Activated CD8-positive, alpha-beta memory T cell treated with anti-CD3 and anti-CD28 coated beads, Interleukin-2, amount 50 U/mL, for 1 hour (primary cell): Measurements from ENCODE around the gene HIVEP3.

Experiments
- DNase-seq: peaks from one replicate; pipeline ENCODE4 v3.0.0-alpha.2; 2020; ENCODE audit errors: extremely low read depth

Gene HIVEP3

DNA sequence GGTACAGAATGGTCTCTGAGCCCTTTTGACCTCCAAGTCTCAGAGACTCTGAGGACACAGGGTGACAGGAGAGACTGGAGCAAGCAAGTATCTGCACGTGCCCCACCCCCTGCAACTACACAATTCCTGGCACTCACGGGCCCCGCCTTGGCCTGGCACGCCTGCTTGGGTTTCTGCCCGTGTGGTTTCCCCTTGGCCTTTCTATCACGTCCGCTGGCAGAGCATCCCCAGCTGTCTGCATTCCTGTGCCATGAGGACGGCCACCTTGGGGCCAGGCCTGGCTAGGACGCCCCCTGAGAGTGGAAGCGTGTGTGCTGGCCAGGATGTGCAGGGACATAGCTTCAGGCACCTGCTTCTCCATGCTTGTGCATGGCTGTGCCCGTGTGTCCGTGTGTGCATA, 419.9 kb downstream of the HIVEP3 start:
- no peak for DNase-seq

DNA sequence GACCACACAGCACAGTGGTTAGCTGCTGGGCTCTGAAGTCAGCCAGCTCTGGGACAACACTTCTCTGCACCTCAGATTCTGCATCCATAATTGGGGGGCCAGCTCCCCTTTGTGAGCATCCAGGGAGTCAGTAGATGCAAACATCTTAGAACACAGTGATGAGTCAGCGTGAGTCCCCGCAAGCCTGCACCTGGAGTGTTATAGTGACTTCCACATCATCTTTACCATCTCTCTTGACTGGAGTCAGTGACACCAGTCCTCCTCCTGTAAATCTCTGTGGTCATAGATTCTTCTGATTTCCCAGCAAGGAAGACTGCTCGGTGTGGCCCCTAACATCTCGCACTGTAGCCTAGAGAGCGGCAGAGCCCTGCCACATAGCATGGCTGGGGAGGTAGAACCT, 420.3 kb downstream of the HIVEP3 start:
- no peak for DNase-seq

DNA sequence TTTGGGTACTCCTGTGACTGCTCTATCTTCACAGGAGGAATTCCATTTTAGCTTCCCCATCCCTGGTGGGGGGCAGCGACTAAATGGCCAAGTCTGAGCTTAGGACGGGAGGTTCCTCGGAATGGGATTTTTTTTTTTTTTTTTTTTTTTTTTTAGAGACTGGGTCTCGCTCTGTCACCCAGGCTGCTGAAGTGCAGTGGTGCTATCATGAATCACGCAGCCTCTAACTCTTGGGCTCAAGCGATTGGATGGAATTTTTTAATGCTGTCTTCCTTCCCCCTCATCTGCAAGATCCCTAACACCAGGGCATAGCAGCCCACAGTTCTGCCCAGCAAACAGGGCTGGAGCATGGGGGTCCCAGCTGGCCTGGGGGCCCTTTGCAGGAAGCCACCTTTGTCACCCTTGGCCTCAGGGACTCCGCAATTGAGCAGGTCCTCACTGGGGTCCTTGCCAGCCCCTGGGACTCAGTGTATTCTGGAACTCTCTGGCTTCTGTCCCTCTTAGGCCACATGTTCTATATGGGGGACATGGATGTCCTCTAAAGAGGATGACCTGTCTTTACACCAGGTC, 421.2 kb downstream of the HIVEP3 start:
- no peak for DNase-seq

DNA sequence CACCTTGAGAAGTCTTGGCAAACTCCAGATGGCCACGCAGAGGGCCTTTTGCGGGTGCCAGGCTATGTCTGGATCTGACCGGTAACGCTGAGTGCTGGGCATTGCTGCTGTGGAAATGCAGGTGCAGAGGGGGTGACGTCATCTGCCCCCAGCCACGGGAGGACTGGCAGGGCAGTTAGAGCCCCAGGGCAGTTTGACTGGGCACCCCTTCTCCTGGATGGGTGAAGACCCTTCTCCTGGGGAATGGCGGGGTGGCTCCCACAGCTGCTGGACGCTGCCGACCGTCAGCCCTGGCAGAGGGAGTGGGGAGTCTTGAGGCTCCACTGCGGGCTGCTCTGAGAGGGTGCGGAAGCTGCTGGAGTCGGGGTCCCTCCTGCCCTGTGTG, 421.7 kb downstream of the HIVEP3 start:
- DNase-seq, result no peak

DNA sequence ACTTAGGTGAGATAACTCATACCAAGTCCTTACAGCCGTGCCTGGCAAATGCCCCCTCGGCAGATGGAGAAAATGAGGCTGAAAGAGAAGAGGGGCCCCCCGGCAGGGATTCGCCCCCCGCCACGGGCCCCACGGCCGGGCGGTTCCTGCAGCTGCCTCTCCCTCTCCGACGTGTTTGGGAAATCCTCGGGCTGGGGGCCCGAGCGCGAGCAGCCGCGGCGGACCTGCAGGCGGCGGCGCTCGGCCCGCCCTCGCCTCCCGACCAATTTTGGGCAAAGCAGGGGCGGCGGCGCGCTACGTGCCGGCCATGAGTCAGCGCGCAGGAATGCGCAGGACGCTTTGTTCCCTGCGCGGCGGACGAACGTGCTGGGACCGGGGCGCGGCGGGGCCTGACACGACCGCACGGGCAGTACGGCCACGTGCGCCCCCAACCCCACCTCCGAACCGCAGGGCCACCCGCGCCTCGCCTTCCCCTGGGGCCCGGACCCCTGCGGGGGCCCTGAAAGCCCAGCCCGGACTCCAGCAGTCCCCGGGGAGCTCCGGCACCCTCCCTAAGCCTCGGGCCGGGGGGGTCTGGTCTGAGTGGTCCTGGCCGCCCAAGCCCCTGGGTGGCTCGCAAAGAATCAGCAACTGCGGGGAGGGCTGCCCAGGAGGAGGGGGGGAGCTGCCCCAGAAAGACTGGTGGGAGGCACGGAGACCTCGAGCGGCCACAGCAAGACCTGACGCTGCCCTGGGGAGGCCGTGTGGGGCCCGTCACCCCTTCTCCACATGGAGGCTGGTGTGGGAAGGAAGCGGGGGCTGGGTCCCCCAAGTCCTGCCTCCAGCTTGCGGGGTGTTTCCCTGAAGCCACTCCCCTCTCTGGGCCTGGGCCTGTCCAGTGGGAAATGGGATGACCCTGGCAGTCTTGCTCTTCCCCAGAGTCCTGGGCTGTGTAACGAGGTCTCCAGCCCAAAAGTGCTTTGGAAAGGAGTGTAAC, 422.4 kb downstream of the HIVEP3 start:
- DNase-seq, result no peak

GRCh38 chr1:41495210-41495948, 423.3 kb downstream of the HIVEP3 start:
- DNase-seq, result no peak

DNA sequence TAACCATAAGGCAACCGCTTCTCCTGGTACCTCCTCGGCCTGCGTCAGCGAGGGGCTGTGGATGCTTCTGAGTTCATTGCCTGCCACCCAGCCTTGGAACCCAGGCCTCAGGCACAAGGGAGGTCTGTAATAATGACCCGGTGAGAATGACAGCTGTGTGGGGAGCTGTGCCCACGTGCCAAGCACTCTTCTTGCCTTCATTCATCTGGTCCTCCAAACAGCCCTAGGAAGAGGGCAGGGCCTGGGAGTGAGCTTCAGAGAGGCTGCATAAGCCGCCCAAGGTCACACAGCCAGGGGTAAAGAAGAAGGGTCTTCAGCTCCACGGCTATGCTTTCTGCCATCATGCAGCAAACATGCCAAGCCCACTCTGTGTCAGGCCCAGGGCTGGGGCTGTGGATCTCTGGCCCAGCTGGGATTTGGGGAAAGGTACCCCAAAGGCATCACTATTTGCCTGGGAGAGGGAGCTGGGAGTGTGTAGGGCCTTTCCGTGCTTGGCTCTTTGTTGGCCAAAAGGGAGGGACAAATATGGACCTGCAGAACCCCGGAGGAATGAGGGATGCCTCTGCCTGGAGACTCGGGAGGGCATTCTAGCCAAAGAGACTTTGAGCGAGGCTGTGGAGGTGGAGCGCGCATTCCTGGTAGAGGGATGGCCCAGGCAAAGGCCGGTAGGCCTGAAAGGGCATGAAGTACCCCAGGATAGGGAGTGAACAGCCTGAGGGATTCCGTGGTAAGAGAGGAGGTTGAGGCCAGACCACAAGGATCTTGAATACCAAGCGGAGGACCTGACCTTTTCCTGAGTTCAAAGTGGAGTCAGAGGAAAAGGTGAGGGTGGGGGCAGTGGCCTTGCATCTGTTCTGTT, 424.1 kb downstream of the HIVEP3 start:
- DNase-seq, result no peak

DNA sequence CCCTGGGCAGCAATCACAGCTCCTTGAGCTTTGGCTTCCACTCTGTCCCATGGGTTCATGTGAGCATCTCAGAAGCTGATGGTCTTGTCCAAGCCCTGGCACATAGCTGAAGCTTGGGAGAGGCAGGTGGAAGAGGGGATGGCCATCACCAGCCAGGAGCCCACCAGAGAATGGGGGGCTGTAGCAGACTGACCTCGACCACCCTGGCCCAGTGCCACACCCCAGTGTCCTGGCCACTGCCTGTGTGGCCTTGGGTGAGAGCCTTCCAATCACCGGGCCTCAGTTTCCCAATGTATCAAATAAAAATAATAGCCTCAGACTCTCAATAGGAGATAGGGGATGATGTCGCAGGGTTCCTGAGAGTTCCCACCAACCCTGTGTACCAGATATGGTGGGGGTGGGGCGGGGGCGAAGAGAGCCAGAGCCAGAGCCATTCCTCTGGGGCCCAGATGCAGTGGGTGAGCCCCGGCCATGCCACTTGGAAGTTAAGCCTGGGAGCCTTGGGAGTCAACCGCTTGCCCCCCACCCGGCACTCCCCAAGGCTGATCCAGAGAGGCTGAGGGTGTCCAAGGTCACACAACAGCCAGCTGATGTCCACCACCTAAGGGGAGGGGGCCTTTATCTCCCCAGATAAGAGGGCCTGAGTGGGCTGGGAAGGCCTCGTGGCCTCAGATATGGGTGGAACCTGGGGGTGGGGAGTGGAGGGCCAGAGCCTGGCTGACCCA, 424.9 kb downstream of the HIVEP3 start:
- DNase-seq, result no peak

- DNase-seq, result no peak
Observed at GRCh38 chr1:41493117-41493536, 425.6 kb downstream of the HIVEP3 start.

DNA sequence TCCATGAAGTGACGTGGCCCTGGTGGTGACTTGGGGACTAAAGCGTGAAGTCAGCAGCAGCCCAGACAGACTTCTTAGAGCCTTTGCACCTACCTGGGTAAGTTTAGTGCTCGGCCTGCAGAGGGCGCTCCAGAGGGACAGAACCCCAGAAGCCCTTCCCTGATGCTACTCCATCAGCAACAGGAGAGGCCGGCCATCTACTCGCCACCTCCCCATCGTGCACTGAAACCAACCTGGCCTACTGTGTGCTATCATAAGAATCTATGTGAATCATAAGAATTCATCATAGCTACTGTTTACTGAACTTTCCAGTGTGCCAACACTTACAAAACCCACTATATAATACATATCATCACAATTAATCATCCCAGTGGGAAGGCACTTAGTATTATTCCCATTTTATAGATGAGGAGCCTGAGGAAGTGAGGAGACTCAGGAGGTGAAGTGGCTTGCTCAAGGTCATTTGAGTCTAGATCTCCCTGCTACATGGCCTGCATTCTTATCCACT, 426.3 kb downstream of the HIVEP3 start:
- no peak for DNase-seq

DNA sequence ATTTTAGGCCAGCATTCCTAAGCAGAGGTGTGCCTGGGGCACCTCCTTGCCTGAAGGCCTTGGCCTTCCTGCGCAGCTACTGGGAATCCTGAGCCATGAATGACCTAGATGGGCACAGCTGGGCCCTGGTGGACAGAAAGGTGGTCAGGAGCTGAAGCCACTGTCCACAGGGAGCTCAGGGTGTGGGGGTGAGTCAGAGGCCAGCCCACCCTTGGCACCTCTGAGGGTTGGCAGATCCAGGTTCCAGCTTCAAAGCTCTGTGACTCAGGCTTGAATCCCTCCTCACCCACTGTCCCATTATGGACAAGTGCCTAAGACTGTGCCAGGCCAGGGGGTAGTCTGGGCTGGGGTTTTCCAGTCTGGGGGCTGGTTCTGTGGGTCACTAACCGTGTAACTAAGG, 427.8 kb downstream of the HIVEP3 start:
- DNase-seq, result no peak

- no peak for DNase-seq
Observed at GRCh38 chr1:41489561-41489960, 429.2 kb downstream of the HIVEP3 start.

DNA sequence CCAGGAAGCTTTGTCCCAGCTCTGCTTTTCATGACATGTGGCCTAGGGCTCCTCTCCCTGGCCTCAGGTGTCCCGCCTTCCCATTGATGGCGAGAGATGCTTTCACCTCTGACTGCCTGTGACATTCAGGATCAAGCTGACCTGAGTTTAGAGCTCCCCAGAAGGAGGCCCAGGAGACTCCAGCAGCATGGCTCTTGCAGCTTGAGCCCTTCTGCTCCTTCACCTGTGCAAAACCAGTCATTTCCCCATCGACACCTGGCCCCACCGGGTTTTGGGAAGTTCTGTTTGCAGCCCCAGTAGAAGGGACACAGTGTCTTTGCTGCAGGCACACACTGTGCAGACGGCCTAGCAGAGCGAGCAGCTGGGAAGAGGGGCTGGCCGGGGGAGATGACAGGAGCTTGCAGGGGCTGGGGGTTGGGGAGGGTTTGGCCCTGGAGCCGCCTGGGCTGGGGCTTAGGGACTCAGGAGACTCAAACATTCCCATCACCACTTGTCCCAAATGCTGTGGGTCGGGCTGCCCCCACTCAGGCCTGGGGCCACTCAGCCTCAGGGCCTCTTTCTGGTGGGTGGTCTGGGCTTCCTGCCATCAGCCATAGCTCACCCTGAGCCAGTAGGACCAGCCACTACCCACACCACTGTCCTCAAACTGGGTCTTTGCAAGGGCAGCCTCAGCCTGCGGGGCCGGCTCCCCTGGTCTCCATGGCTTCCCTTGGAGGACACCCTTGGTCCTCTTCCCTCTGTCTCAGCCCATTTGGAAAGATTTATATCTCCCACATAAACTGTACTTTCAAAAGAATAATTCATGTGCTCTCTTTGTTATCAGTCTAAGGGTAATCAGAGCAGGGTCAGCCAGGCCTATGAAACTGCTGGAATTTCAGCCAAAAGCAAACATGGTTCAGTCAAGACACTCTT, 430.4 kb downstream of the HIVEP3 start:
- no peak for DNase-seq

- DNase-seq, result no peak
Observed at GRCh38 chr1:41487126-41488039, 431.3 kb downstream of the HIVEP3 start.

DNA sequence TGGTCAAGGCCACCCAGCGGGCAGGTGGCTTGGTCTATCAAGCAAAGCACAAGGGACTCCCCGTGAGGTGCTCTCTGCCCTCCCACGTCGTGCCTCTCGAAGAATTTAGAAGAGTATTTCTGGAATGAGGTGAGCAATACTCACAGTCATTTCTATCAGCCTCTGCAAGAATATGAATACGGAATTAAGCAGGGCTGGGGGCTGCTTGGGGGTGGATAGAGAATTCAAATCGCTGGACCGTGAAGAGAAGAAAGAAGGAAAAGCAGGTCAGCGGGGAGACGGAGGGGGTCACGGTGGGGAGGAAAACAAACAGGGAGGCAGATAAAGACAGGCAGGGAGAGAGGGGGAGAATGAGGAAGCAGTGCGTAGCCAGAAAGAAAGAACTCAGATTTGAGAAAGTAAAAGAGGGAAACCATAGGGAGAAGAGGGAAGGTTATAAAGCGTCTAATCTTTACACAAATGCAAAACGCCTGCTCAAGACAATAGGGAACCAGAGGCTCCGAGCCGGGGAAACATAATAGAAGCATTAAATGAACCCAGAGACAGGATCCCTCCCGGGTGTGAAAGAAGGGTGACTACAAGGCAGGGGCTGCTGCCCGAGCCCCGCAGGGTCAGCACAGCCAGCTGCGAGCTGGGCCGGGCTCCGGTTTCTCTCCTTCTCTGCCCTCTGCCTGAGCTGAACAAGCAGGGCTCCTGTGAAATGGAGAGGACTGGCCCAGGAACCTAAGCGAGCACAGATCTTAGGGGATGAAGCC, 432.2 kb downstream of the HIVEP3 start:
- no peak for DNase-seq

GRCh38 chr1:41486053-41486370, 432.7 kb downstream of the HIVEP3 start:
- no peak for DNase-seq

- no peak for DNase-seq
Observed at GRCh38 chr1:41485605-41486004, 433.1 kb downstream of the HIVEP3 start.
